Heart left ventricle (tissue), 16 donors: ENCODE data around the gene CEP20. TPM values are rescaled to one million over a fixed set of nuclear protein-coding genes. Genes with fewer than 3 reads are reported as not detected.

Source experiments
- ATAC-seq, 4 donors: fragments of 200-7000 bp; cut with Tn5 transposase; one replicate each; pipeline ENCODE4 v1.9.1; 2020 to 2022; ENCODE audit warnings: moderate library complexity in 4 of 4, mild to moderate bottlenecking in 3 of 4, moderate number of reproducible peaks in 1 of 4
- DNase-seq, 5 donors: peaks; one replicate each; pipeline ENCODE4 v3.0.0-alpha.2; 2020
- H3K27ac ChIP-seq, 12 donors: fragments of 200-600 bp; sonication (generic) in 4 of 12; one replicate each; pipeline versions ENCODE4 v1.5.0 to v1.8.0; 2016 to 2022; ENCODE audit warnings: mild to moderate bottlenecking in 2 of 12
- H3K27me3 ChIP-seq, 9 donors: fragments of 200-600 bp; sonication (generic) in 2 of 9; one replicate each; pipeline versions ENCODE4 v1.5.1 to v1.8.0; 2016 to 2022; ENCODE audit warnings: mild to moderate bottlenecking in 3 of 9
- H3K36me3 ChIP-seq, 9 donors: fragments of 200-600 bp; sonication (generic) in 2 of 9; one replicate each; pipeline versions ENCODE4 v1.5.0 to v1.8.0; 2018 to 2022; ENCODE audit warnings: mild to moderate bottlenecking in 2 of 9
- H3K4me1 ChIP-seq, 12 donors: fragments of 200-600 bp; sonication (generic) in 4 of 12; one replicate each; pipeline versions ENCODE4 v1.5.0 to v1.8.0; 2016 to 2022; ENCODE audit warnings: mild to moderate bottlenecking in 3 of 12
- H3K4me3 ChIP-seq, 12 donors: fragments of 200-600 bp; sonication (generic) in 4 of 12; one replicate each; pipeline versions ENCODE4 v1.5.0 to v1.8.0; 2017 to 2022; ENCODE audit warnings: mild to moderate bottlenecking in 9 of 12, moderate library complexity in 4 of 12
- H3K9me3 ChIP-seq, 12 donors: fragments of 200-600 bp; sonication (generic) in 4 of 12; one replicate each; pipeline versions ENCODE4 v1.5.0 to v1.8.0; 2016 to 2022; ENCODE audit warnings: mild to moderate bottlenecking in 1 of 12
- POLR2A ChIP-seq, 2 donors: fragments of 450-650 bp; IDR thresholded peaks; one replicate each; pipeline ENCODE4 v1.6.1; 2017; ENCODE audit warnings: antibody characterized with exemption in 2 of 2, mild to moderate bottlenecking in 2 of 2, moderate library complexity in 2 of 2
- WGBS, 4 donors: extraction: QIAGEN DNeasy Blood & Tissue Kit in 2 of 4; methylation state at CpG; one replicate each; pipeline versions ENCODE4 v1.1.5 to v1.1.7; 2013 to 2018; 5-methylcytosine and 5-hydroxymethylcytosine counted together
- intact Hi-C, 10 donors: fragments of 100-400 bp; cut with DNase I; formaldehyde crosslinking; loops; one replicate each; pipeline versions ENCODE4 v1.11.1 to v1.14.2; 2022
- polyA plus RNA-seq, 2 donors: library from polyadenylated mRNA; stranded (reverse); fragments of 200-250 nt; gene quantifications; one replicate each; pipeline ENCODE4 v1.2.3, GENCODE V29; 2013
- total RNA-seq, 9 donors: library from RNA; depleted of rRNA in 2 of 9; stranded (reverse); fragments of >200 nt in 2 of 9; fragmentation: NEBNext Ultra II Directional in 3 of 9; extraction: Animal tissue kit (Norgen Biotek cat#: 25700) in 3 of 9; gene quantifications; one replicate each; pipeline versions ENCODE4 v1.1.0 to v1.2.4, GENCODE V29; 2016 to 2023
- TF ChIP-seq, protein P1 (sequence below), 12 donors: fragments of 200-600 bp; sonication (generic) in 4 of 12; IDR thresholded peaks; one replicate each; pipeline versions ENCODE4 v1.5.0 to v1.8.0; 2018 to 2022; ENCODE audit warnings: antibody characterized with exemption in 12 of 12, mild to moderate bottlenecking in 5 of 12
- donor health status: ischemic (EF 13 %, LVEDD 7.1; RV severe dilation, severe dysfunction).
- donor health status: healthy with polysubstance abuse.
- donor health status: DM: no; HTN: yes; CAD: no.
- donor health status: DM: no; HTN: no; CAD: no.
- donor health status: ischemic (EF 25% LVEDD 6.9; RV normal size, moderate dysfunction).
- donor health status: ischemic (EF 25% LVEDD 5.7; RV mildly dilated, moderate dysfunction).
- donor health status: healthy.
- donor health status: DM: yes; HTN: yes; CAD: no.
- donor health status: ischemic (EF 35%, LVEDD 5.7; RV mildly dilated, moderate dysfunction).
- donor health status: nonischemic (EF 11% LVEDD 7.7; RV severe dilation, severe dysfunction).
- donor health status: DM: yes; HTN: yes; CAD: no.
- donor health status: PGD.
- donor health status: ischemic (EF 29% LVEDD 5.4; RV normal size, mild dysfunction).
- donor health status: nonischemic (EF 23%, LVEDD 6.1; RV moderate dilation, normal function).

CEP20 gene
- total and polyA plus RNA-seq, 11 donors: 14.1 to 40.3 (median 28.0) TPM

DNA sequence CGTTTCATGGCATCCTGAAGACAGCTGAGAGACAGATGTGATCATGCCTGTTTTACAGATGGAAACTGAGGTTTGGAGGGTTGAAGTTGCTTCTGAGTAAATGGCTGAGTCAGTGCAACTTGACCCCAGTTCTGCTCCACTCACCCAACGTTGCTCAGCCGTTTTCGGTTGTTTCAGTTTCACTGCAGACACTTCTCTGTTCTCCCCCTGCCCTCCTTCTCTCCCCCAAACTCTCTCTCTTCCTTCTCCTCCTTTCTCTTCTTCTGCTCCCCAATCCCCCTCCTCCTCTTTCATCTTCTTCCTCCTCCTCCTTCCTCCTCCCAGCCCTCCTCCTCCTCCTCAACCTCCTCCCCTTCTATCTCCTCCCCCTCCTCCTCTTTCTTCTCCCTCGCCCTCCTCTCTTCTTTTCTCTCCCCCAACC lies 9.4 kb upstream of the CEP20 start:
- TF ChIP-seq, protein P1, sequence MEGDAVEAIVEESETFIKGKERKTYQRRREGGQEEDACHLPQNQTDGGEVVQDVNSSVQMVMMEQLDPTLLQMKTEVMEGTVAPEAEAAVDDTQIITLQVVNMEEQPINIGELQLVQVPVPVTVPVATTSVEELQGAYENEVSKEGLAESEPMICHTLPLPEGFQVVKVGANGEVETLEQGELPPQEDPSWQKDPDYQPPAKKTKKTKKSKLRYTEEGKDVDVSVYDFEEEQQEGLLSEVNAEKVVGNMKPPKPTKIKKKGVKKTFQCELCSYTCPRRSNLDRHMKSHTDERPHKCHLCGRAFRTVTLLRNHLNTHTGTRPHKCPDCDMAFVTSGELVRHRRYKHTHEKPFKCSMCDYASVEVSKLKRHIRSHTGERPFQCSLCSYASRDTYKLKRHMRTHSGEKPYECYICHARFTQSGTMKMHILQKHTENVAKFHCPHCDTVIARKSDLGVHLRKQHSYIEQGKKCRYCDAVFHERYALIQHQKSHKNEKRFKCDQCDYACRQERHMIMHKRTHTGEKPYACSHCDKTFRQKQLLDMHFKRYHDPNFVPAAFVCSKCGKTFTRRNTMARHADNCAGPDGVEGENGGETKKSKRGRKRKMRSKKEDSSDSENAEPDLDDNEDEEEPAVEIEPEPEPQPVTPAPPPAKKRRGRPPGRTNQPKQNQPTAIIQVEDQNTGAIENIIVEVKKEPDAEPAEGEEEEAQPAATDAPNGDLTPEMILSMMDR (IDR thresholded peaks at IDR 0.05): no peak
- no peak for TF ChIP-seq POLR2A (IDR thresholded peaks at IDR 0.05)

DNA sequence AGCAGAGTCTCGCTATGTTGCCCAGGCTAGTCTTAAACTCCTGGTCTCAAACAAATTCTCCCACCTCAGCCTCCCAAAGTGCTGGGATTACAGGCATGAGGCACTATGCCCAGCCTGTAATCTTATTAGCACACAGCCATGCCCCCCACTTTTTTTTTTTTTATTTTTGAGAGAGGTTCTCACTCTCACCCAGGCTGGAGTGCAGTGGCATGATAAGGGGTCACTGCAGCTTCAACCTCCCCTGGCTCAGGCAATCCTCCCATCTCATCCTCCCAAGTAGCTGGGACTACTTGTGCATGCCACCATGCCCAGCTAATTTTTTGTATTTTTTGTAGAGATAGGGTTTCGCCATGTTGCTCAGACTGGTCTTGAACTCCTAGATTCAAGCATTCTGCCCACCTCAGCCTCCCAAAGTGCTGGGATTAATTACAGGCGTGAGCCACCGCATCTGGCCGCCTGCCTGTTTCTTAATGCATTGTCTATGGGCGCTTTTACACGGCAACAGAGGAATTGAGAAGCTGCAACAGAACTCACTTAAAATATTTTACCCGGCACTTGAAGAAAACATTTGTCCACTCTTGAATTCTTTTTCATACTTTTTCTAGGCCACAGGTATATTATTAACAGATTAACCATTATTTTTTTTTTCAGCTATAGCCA lies 8.8 kb upstream of the CEP20 start:
- Histone ChIP-seq H3K9me3 (no peaks in the 10 kb centered on the region), H3K36me3 (no peaks in the 10 kb centered on the region), H3K4me1 (peaks cover 0 to 6% (median 0%) of the 10 kb centered on the region in 12 donors), H3K27me3 (no peaks in the 10 kb centered on the region), H3K4me3 (no peak overlapping the region), H3K27ac (no peak overlapping the region)
- 85 to 92% (median 89%) methylated on average over 8 of the region's 8 CpGs for WGBS, 4 donors
- intact Hi-C loops: loop anchor here in 1 of 10 donors (10.0 kb wide), 1 partner anchor 48 kb away; the partner anchor contains the start of gene ABCC1
- DNase-seq (no peak), ATAC-seq (no peak)
- TF ChIP-seq, protein P1 (IDR thresholded peaks at IDR 0.05): no peak
- no peak for TF ChIP-seq POLR2A (IDR thresholded peaks at IDR 0.05)

More for the DNA sequence above, 9.4 kb upstream of the CEP20 start:
- Histone ChIP-seq H3K4me1 (peaks cover 0 to 6% (median 0%) of the 10 kb centered on the region in 12 donors), H3K27ac (no peak overlapping the region), H3K27me3 (no peaks in the 10 kb centered on the region), H3K4me3 (no peak overlapping the region), H3K9me3 (no peaks in the 10 kb centered on the region), H3K36me3 (no peaks in the 10 kb centered on the region)
- ATAC-seq (no peak), DNase-seq (no peak)
- WGBS, 4 donors: 54 to 66% (median 63%) methylated on average over 5 of the region's 5 CpGs
- intact Hi-C loops: loop anchor here in 1 of 10 donors (10.0 kb wide), 1 partner anchor 47 kb away; the partner anchor contains the start of gene ABCC1

DNA sequence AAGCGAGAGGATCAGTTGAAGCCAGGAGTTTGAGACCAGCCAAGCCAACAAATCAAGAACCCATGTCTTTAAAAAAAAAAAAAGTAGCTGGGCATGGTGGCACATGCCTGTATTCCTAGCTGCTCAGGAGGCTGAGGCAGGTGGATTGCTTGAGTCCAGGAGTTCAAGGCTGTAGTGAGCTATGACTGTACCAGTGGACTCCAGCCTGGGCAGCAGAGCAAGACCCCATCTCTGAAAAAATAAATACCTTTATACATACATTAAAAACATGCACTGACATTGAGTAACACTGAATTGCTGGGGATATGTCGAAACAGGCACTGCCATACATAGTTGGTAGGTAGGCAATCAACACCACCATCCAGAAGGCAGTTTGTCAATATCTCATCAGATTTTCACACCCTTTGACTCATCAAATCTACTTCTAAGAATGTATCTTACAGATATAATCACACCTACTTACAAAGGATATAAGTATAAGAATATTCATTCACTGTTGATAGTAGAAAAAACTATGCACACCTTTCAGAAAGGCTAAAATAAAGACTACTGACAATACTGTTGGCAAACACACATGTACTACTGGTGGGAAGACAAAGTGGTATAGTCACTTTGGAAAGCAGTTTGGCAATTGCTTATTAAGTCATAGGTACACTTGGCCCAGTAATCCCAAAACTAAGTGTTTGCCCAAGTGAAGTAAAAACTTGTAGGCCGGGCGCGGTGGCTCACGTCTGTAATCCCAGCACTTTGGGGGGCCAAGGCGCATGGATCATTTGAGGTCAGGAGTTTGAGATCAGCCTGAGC lies 6.4 kb upstream of the CEP20 start:
- Histone ChIP-seq H3K9me3 (no peaks in the 10 kb centered on the region), H3K4me1 (peaks cover 0 to 6% (median 0%) of the 10 kb centered on the region in 12 donors), H3K36me3 (no peaks in the 10 kb centered on the region), H3K27ac (no peak overlapping the region), H3K27me3 (no peaks in the 10 kb centered on the region), H3K4me3 (no peak overlapping the region)
- ATAC-seq (no peak), DNase-seq (no peak)
- TF ChIP-seq POLR2A (IDR thresholded peaks at IDR 0.05): no peak
- TF ChIP-seq, protein P1 (IDR thresholded peaks at IDR 0.05): no peak
- intact Hi-C loops: loop anchor here in 2 of 10 donors (5.0 to 10.0 kb wide), 2 partner anchors 48 to 50 kb away; partner anchors contain the start of gene ABCC1 (in 1 of the 2)
- 91 to 96% (median 94%) methylated on average over 7 of the region's 7 CpGs for WGBS, 4 donors

DNA sequence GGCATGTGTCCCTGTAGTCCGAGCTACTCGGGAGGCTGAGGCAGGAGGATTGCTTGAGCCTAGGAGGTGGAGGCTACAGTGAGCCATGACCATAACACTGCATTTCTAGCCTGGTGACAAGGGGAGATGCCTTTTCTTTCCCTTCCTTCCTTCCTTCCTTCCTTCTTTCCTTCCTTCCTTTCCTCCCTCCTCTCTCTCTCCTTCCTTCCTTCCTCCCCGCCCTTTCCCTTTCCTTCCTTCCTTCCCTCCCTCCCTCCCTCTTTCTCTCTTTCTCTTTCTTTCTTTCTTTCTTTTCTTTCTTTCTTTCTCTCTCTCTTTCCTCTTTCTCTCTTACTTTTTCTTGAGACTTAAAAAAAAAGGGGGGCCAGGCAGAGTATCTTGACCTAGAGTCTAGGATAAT lies 3.1 kb upstream of the CEP20 start:
- H3K27ac ChIP-seq: no peak overlapping the region
- H3K9me3 ChIP-seq: no peaks in the 10 kb centered on the region
- ATAC-seq (no peak), DNase-seq (no peak)
- WGBS, 4 donors: 92 to 96% (median 94%) methylated on average over 3 of the region's 3 CpGs
- H3K36me3 ChIP-seq: no peaks in the 10 kb centered on the region
- H3K4me1 ChIP-seq: peaks cover 0 to 22% (median 15%) of the 10 kb centered on the region in 12 donors
- no peak overlapping the region for H3K4me3 ChIP-seq
- TF ChIP-seq POLR2A (IDR thresholded peaks at IDR 0.05): no peak
- TF ChIP-seq, protein P1 (IDR thresholded peaks at IDR 0.05): no peak
- H3K27me3 ChIP-seq: no peaks in the 10 kb centered on the region
- intact Hi-C loops: loop anchor here in 2 of 10 donors (5.0 to 10.0 kb wide), 2 partner anchors 51 to 53 kb away; partner anchors contain the start of gene ABCC1 (in 1 of the 2)
